Measurements from ENCODE around the gene NR1D1.
A peak's percentile ranks its signal among the peaks of the same experiment; 100 is the strongest.

NR1D1 gene

GRCh38 chr17:40097087-40097486 lies 3.3 kb downstream of the NR1D1 start:
- no peak for DNase-seq (ENCODE audit: low read depth in 2 of 2)

- peak; percentile 53 to 79 for DNase-seq (ENCODE audit: low read depth in 2 of 2)
Measured at GRCh38 chr17:40095944-40096791, 4.2 kb downstream of the NR1D1 start.

- DNase-seq (ENCODE audit: low read depth in 2 of 2): no peak
Measured at GRCh38 chr17:40095351-40095943, 4.9 kb downstream of the NR1D1 start.

GRCh38 chr17:40094874-40095273 lies 5.5 kb downstream of the NR1D1 start:
- no peak for DNase-seq (ENCODE audit: low read depth in 2 of 2)

- no peak for DNase-seq (ENCODE audit: low read depth in 2 of 2)
Measured at GRCh38 chr17:40093580-40094201, 6.7 kb downstream of the NR1D1 start.

GRCh38 chr17:40093005-40093579 lies 7.3 kb downstream of the NR1D1 start:
- DNase-seq (ENCODE audit: low read depth in 2 of 2): no peak

GRCh38 chr17:40092581-40092980 lies 7.8 kb downstream of the NR1D1 start:
- no peak for DNase-seq (ENCODE audit: low read depth in 2 of 2)

- no peak for DNase-seq (ENCODE audit: low read depth in 2 of 2)
Measured at GRCh38 chr17:40091691-40092397, 8.5 kb downstream of the NR1D1 start.

- no peak for DNase-seq (ENCODE audit: low read depth in 2 of 2)
Measured at GRCh38 chr17:40090237-40091119, 9.9 kb downstream of the NR1D1 start.

- no peak for DNase-seq (ENCODE audit: low read depth in 2 of 2)
Measured at GRCh38 chr17:40089077-40089895, 11.1 kb downstream of the NR1D1 start.

- DNase-seq (ENCODE audit: low read depth in 2 of 2): no peak
Measured at GRCh38 chr17:40087903-40088718, 12.3 kb downstream of the NR1D1 start.

- DNase-seq (ENCODE audit: low read depth in 2 of 2): no peak
Measured at GRCh38 chr17:40087049-40087794, 13.2 kb downstream of the NR1D1 start.

GRCh38 chr17:40086150-40087044 lies 14.0 kb downstream of the NR1D1 start:
- DNase-seq (ENCODE audit: low read depth in 2 of 2): peak; percentile 58

GRCh38 chr17:40084477-40084876 lies 15.9 kb downstream of the NR1D1 start:
- DNase-seq (ENCODE audit: low read depth in 2 of 2): no peak

- no peak for DNase-seq (ENCODE audit: low read depth in 2 of 2)
Measured at GRCh38 chr17:40079545-40079944, 20.8 kb downstream of the NR1D1 start.

GRCh38 chr17:40076591-40076990 lies 23.8 kb downstream of the NR1D1 start:
- DNase-seq (ENCODE audit: low read depth in 2 of 2): no peak

- DNase-seq (ENCODE audit: low read depth in 2 of 2): no peak
Measured at GRCh38 chr17:40075942-40076498, 24.4 kb downstream of the NR1D1 start.

All from stimulated activated CD4-positive, alpha-beta T cell treated with anti-CD3 and anti-CD28 coated beads, Interleukin-4, amount 100 ng/mL, for 48 hours (primary cell).